ENCODE measurements around the gene TPSD1.

GRCh38 chr16:1212616-1213194 is 43.2 kb upstream of the TPSD1 start:
- TF ChIP-seq EZH2 (IDR thresholded peaks at IDR 0.05; ENCODE audit: borderline replicate concordance, low read depth, low read length, severe bottlenecking) (no peak), CTCF (IDR thresholded peaks at IDR 0.05; ENCODE audit: extremely low read depth in 1 of 2, insufficient read depth in 1 of 2, low read depth in 1 of 2, low read length in 2 of 2) (no peak), POLR2A (IDR thresholded peaks at IDR 0.05; ENCODE audit: low read depth, low read length) (no peak), POLR2AphosphoS5 (IDR thresholded peaks at IDR 0.05; ENCODE audit: insufficient read depth, low read depth, low read length) (no peak), JUN (IDR thresholded peaks at IDR 0.05; ENCODE audit: borderline replicate concordance, insufficient read depth, insufficient read length, low read depth) (no peak)

Measured in endothelial cell of umbilical vein (primary cell).